A673 (cell line): ENCODE measurements around the gene TFF1.

Experiments used
- CTCF ChIP-seq: fragments of 300-800, 200-600 bp; sonication (generic); conservative IDR thresholded peaks from 2 replicates; pipeline ENCODE4 v1.5.1; 2017; ENCODE audit warnings: low read depth, mild to moderate bottlenecking, antibody characterized with exemption, low read length, moderate library complexity, mixed read lengths
- EZH2 ChIP-seq: fragments of 200-600 bp; sonication (generic); IDR thresholded peaks from 2 replicates; pipeline ENCODE4 v1.6.1; 2017; ENCODE audit warnings: borderline replicate concordance, low read depth, mild to moderate bottlenecking, mixed read lengths, antibody characterized with exemption, low read length; ENCODE audit not compliant: poor library complexity, severe bottlenecking

- TF ChIP-seq CTCF (no peak), EZH2 (no peak)
Measured at GRCh38 chr21:42414553-42414927, 48.2 kb upstream of the TFF1 start.
